Measurements from ENCODE around the gene KRT82.
"Not testable (repeated sequence)": the region's sequence is repeated elsewhere in the genome, so short reads cannot be mapped to it uniquely, and the experiment has no call there.

Gene KRT82

DNA sequence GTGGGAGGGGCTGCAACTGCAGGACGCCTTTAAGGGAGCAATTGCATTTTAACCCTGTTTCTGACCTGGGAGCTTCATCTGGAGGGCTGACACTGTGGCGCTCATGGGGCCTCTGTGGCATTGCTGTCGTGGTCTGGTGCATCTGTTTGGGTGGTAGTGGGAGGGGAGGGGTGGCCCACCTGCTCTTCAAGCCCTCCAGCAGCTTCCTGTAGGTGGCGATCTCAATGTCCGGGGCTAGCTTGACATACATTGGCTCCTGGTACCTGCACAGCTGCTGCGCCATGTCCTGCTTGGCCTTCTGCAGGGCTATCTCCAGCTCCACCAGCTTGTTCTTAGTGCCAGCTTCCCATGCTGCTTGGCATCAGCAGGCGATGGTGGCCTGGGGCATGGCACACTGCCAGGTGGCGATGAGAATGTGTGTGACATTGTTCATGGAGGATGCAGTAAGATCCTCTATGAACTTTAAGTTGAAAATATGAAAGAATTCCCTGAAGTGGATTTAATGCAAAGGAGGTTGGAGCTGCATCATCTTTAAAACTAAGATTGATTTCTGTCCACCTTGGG lies 7.7 kb upstream of the KRT82 start:
- H3K36me3 ChIP-seq (ENCODE audit: control insufficient read depth, insufficient read depth, low read length) = no peaks in the 10 kb centered on the region
- no peak overlapping the region for H3K4me3 ChIP-seq (ENCODE audit: insufficient read depth, low read depth, low read length)
- 82% methylated on average over 8 of the region's 8 CpGs for WGBS, 2 experiments
- no peaks in the 10 kb centered on the region for H3K9me3 ChIP-seq (ENCODE audit: control insufficient read depth, low read length)
- no peak overlapping the region for H3K27ac ChIP-seq (ENCODE audit: insufficient read depth, low read depth, low read length, poor library complexity, severe bottlenecking)
- H3K27me3 ChIP-seq (ENCODE audit: control insufficient read depth, insufficient read depth, low read length, poor library complexity, severe bottlenecking) = no peaks in the 10 kb centered on the region
- peaks cover 2% of the 10 kb centered on the region for H3K4me1 ChIP-seq (ENCODE audit: control insufficient read depth, insufficient read depth, low read length)

DNA sequence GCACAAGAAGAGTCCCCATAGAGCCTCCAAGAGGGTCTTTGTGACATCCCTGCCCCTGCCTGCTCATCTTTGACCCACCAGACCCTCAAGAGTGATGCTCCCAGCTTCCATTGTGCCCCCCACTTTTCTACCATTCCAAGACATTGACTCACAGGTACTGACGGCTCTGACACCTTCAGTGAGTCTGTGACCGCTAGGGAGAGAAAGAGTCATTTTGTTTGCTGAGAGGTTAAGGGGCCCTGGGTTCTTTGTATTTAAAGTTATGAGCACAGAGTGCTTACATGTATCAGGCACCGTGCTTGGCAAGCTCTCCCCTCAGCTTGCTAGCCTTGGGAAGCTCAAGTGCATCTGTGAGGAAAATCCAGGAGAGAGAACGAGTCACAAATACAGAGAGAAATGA lies 7.1 kb upstream of the KRT82 start:
- no peaks in the 10 kb centered on the region for H3K27me3 ChIP-seq (ENCODE audit: control insufficient read depth, insufficient read depth, low read length, poor library complexity, severe bottlenecking)
- WGBS, 2 experiments = 88 to 93% methylated on average over 4 of the region's 4 CpGs
- no peaks in the 10 kb centered on the region for H3K36me3 ChIP-seq (ENCODE audit: control insufficient read depth, insufficient read depth, low read length)
- no peak overlapping the region for H3K4me3 ChIP-seq (ENCODE audit: insufficient read depth, low read depth, low read length)
- peaks cover 2% of the 10 kb centered on the region for H3K4me1 ChIP-seq (ENCODE audit: control insufficient read depth, insufficient read depth, low read length)
- H3K27ac ChIP-seq (ENCODE audit: insufficient read depth, low read depth, low read length, poor library complexity, severe bottlenecking) = no peak overlapping the region
- no peaks in the 10 kb centered on the region for H3K9me3 ChIP-seq (ENCODE audit: control insufficient read depth, low read length)

DNA sequence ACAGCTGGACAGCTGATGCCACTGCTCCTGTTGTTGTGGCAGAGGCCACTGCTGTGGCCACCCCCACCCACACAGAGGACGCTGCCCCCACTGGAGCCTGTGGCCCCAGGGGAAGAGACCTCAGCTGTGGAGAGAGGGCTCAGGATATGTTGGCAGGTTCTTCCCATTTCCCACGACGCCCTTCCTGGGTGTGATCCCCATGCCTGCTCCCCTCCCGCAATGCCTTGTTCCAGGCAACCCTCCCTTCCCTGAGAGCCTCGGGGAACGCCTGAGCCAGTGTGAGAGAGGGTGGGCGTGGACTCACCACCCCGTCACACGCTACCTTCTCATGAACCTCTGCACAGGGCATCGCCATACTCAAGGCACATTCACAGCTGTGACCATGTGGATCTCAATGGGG lies 5.7 kb upstream of the KRT82 start:
- 93 to 97% methylated on average over 10 of the region's 10 CpGs for WGBS, 2 experiments
- H3K36me3 ChIP-seq (ENCODE audit: control insufficient read depth, insufficient read depth, low read length) = no peaks in the 10 kb centered on the region
- H3K27ac ChIP-seq (ENCODE audit: insufficient read depth, low read depth, low read length, poor library complexity, severe bottlenecking) = no peak overlapping the region
- H3K4me3 ChIP-seq (ENCODE audit: insufficient read depth, low read depth, low read length) = no peak overlapping the region
- H3K27me3 ChIP-seq (ENCODE audit: control insufficient read depth, insufficient read depth, low read length, poor library complexity, severe bottlenecking) = no peaks in the 10 kb centered on the region
- H3K9me3 ChIP-seq (ENCODE audit: control insufficient read depth, low read length) = no peaks in the 10 kb centered on the region
- H3K4me1 ChIP-seq (ENCODE audit: control insufficient read depth, insufficient read depth, low read length) = peaks cover 2% of the 10 kb centered on the region

DNA sequence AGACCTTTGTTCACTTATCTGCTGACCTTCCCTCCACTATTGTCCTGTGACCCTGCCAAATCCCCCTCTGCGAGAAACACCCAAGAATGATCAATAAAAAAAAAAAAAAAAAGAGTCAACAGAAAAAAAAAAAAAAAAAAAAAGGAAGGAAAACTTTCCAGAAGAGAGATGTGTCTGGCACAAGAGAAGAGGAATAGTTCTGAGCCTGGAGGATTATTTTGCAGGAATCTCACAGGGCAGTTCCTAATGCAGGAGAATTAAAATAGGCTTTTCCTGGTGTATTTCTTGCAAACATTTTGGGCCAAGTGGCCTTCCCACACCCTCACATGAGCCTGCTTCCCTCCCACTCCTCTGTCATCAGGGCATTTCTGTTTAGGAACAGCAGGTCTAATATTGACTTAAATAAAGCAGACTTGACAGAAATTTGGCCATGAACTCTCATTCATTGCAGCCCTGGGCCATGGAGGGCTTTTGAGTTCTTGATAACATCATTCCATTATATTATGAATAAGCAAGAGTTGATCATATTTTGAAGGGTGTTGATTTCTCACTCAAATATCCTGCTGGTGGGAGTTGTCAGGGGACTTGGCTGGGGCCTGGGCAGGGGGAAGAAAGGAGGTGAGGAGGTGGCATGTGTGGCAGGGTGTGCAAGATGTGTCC lies 4.6 kb upstream of the KRT82 start:
- H3K4me1 ChIP-seq (ENCODE audit: control insufficient read depth, insufficient read depth, low read length); H3K27ac ChIP-seq (ENCODE audit: insufficient read depth, low read depth, low read length, poor library complexity, severe bottlenecking); H3K27me3 ChIP-seq (ENCODE audit: control insufficient read depth, insufficient read depth, low read length, poor library complexity, severe bottlenecking); H3K36me3 ChIP-seq (ENCODE audit: control insufficient read depth, insufficient read depth, low read length); H3K9me3 ChIP-seq (ENCODE audit: control insufficient read depth, low read length); H3K4me3 ChIP-seq (ENCODE audit: insufficient read depth, low read depth, low read length): not testable (repeated sequence)
- no CpG with 5 or more reads among the region's 1 CpG for WGBS, 2 experiments

DNA sequence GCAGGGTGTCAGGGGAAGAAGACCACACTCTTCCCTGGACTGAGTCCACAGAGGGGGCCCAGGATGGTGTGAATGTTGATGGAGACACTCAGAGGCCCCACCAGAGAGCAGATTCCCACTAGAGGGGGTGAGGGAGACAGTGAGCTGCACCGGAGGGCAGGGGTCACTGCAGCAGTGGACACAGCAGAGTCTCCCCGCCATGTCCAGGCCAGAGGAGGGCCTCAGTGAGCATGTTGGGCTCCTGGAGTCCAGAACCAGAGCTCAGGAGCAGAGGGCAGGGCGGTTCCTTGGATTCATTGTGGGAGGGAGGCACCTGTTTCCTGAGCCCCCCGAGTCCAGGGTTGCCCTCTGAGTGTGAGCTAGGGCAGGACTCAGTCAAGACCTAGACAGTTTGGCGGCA lies 1.8 kb upstream of the KRT82 start:
- H3K4me1 ChIP-seq (ENCODE audit: control insufficient read depth, insufficient read depth, low read length) = no peaks in the 10 kb centered on the region
- no peaks in the 10 kb centered on the region for H3K9me3 ChIP-seq (ENCODE audit: control insufficient read depth, low read length)
- no peaks in the 10 kb centered on the region for H3K27me3 ChIP-seq (ENCODE audit: control insufficient read depth, insufficient read depth, low read length, poor library complexity, severe bottlenecking)
- 86 to 92% methylated on average over 5 of the region's 5 CpGs for WGBS, 2 experiments
- H3K27ac ChIP-seq (ENCODE audit: insufficient read depth, low read depth, low read length, poor library complexity, severe bottlenecking) = no peak overlapping the region
- H3K36me3 ChIP-seq (ENCODE audit: control insufficient read depth, insufficient read depth, low read length) = no peaks in the 10 kb centered on the region
- no peak overlapping the region for H3K4me3 ChIP-seq (ENCODE audit: insufficient read depth, low read depth, low read length)

DNA sequence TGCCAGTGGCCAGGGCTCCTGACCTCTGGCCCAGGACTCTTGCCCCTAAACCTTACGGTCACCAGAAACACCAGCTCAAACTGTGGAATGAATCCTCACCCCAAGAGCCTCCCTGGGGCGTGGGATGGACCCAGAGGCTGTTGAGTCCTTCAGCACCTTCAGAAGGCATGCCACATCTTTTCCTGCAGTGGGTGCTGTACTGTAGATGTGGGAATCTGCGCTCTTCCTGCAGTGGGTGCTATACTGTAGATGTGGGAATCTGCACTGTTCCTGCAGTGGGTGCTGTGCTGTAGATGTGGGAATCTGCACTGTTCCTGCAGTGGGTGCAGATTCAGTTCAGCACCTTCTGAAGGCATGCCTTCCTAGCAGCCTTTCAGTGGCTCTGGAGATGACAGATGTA lies 1.2 kb downstream of the KRT82 start:
- Histone ChIP-seq H3K27ac (ENCODE audit: insufficient read depth, low read depth, low read length, poor library complexity, severe bottlenecking) (no peak overlapping the region), H3K36me3 (ENCODE audit: control insufficient read depth, insufficient read depth, low read length) (no peaks in the 10 kb centered on the region), H3K9me3 (ENCODE audit: control insufficient read depth, low read length) (no peaks in the 10 kb centered on the region), H3K4me3 (ENCODE audit: insufficient read depth, low read depth, low read length) (no peak overlapping the region), H3K4me1 (ENCODE audit: control insufficient read depth, insufficient read depth, low read length) (no peaks in the 10 kb centered on the region), H3K27me3 (ENCODE audit: control insufficient read depth, insufficient read depth, low read length, poor library complexity, severe bottlenecking) (no peaks in the 10 kb centered on the region)
- 92 to 93% methylated on average over 3 of the region's 3 CpGs for WGBS, 2 experiments

DNA sequence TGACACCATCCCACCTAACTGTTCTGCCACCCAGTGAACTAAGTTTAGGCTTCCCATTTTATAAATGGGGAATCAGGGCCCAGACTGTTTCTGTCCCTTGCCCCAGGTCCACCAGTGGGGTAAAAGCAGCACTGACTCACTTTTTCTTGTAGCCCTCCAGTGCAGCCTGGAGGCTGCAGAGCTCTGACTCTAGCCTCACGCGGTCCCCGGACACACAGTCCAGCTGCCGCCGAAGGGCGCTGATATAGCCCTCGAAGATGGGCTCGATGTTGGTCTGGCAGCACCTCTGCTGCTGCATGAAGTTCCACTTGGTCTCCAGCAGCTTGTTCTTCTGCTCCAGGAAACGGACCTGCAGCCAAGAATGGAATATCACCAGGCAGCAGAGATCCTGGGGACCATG lies 2.6 kb downstream of the KRT82 start:
- no peaks in the 10 kb centered on the region for H3K36me3 ChIP-seq (ENCODE audit: control insufficient read depth, insufficient read depth, low read length)
- no peaks in the 10 kb centered on the region for H3K9me3 ChIP-seq (ENCODE audit: control insufficient read depth, low read length)
- no peaks in the 10 kb centered on the region for H3K4me1 ChIP-seq (ENCODE audit: control insufficient read depth, insufficient read depth, low read length)
- H3K4me3 ChIP-seq (ENCODE audit: insufficient read depth, low read depth, low read length) = no peak overlapping the region
- WGBS, 2 experiments = 94 to 95% methylated on average over 9 of the region's 9 CpGs
- H3K27me3 ChIP-seq (ENCODE audit: control insufficient read depth, insufficient read depth, low read length, poor library complexity, severe bottlenecking) = no peaks in the 10 kb centered on the region
- H3K27ac ChIP-seq (ENCODE audit: insufficient read depth, low read depth, low read length, poor library complexity, severe bottlenecking) = no peak overlapping the region

DNA sequence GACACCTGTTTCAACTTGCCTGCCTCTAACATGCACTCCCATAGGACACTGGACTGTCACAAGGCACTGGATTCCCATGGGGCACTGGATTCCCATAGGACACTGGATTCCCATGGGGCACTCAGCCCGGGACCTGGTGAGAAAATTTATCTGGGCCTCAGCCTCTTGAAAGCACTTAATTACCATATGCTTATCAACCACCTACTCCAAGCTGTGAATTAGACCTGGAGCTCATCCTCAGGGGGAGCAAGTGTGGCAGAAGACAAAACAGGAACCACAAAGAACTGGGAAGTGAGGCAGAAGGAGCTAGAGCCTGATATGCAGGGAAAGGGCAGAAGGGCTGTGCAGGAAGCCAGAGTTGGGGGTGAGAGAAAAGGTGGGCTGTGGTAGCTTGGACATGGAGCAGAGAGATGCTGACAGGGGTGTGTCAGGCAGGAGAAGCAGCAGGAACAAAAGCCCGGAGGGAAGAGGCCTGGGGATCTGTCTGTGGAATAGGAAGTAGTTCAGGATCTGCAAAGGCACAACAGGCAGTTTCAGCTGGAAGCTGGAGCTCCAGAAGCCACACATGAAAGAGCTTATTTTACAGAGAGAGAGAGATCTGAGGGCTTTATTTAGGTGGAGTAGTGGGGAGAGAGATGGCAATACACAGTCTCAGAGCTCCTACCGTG lies 3.1 kb downstream of the KRT82 start:
- Histone ChIP-seq H3K4me3 (ENCODE audit: insufficient read depth, low read depth, low read length) (no peak overlapping the region), H3K4me1 (ENCODE audit: control insufficient read depth, insufficient read depth, low read length) (no peaks in the 10 kb centered on the region), H3K36me3 (ENCODE audit: control insufficient read depth, insufficient read depth, low read length) (no peaks in the 10 kb centered on the region), H3K9me3 (ENCODE audit: control insufficient read depth, low read length) (no peaks in the 10 kb centered on the region), H3K27ac (ENCODE audit: insufficient read depth, low read depth, low read length, poor library complexity, severe bottlenecking) (no peak overlapping the region), H3K27me3 (ENCODE audit: control insufficient read depth, insufficient read depth, low read length, poor library complexity, severe bottlenecking) (no peaks in the 10 kb centered on the region)
- WGBS, 2 experiments = 62 to 74% methylated on average over 3 of the region's 3 CpGs

DNA sequence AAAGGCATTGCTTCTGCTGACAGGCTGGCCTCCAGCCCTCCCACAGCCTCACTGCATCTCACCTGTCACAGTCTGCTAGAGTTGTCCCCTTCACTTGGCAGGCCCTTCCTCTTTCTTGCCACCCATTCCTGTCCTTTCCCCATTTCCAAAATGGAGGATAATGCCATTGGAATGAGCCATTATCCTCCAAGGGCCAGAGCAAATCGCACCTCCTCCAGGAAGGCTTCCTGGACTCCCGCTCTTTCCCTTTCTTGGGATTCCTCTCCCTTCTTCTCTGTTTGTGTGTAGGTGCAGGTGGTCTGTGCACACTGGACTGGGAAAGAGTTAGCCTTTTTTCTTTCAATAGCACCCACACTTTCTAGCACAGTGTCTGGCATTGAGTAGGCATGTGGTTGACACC lies 3.8 kb downstream of the KRT82 start:
- H3K4me1 ChIP-seq (ENCODE audit: control insufficient read depth, insufficient read depth, low read length) = no peaks in the 10 kb centered on the region
- WGBS, 2 experiments = 76 to 94% methylated on average over 2 of the region's 2 CpGs
- H3K27ac ChIP-seq (ENCODE audit: insufficient read depth, low read depth, low read length, poor library complexity, severe bottlenecking) = no peak overlapping the region
- H3K36me3 ChIP-seq (ENCODE audit: control insufficient read depth, insufficient read depth, low read length) = no peaks in the 10 kb centered on the region
- H3K4me3 ChIP-seq (ENCODE audit: insufficient read depth, low read depth, low read length) = no peak overlapping the region
- no peaks in the 10 kb centered on the region for H3K9me3 ChIP-seq (ENCODE audit: control insufficient read depth, low read length)
- H3K27me3 ChIP-seq (ENCODE audit: control insufficient read depth, insufficient read depth, low read length, poor library complexity, severe bottlenecking) = no peaks in the 10 kb centered on the region

DNA sequence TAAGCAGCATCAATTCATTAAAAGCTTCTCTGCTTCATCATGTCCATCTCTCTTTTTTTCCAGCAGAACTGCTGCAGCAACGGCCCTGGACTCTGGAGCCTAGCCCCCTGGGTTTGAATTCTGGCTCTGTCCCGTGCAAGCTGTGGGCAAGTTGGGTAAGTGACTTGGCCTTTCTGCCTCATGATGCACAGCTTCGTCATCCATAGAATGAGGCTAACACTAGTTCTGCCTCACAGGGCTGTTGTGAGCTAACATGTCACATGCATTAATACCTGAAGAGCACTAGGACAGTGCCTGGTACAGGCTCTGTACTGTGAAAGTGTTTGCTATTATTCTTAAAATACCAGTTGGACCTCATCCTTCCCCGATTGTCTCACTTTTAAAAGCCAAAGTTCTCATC lies 4.2 kb downstream of the KRT82 start:
- WGBS, 2 experiments = 91 to 93% methylated on average over 4 of the region's 4 CpGs
- H3K4me1 ChIP-seq (ENCODE audit: control insufficient read depth, insufficient read depth, low read length) = no peaks in the 10 kb centered on the region
- no peaks in the 10 kb centered on the region for H3K36me3 ChIP-seq (ENCODE audit: control insufficient read depth, insufficient read depth, low read length)
- H3K27me3 ChIP-seq (ENCODE audit: control insufficient read depth, insufficient read depth, low read length, poor library complexity, severe bottlenecking) = no peaks in the 10 kb centered on the region
- no peaks in the 10 kb centered on the region for H3K9me3 ChIP-seq (ENCODE audit: control insufficient read depth, low read length)
- no peak overlapping the region for H3K27ac ChIP-seq (ENCODE audit: insufficient read depth, low read depth, low read length, poor library complexity, severe bottlenecking)
- H3K4me3 ChIP-seq (ENCODE audit: insufficient read depth, low read depth, low read length) = no peak overlapping the region

Measured in ectodermal cell (in vitro differentiated cells).